Cardiac fibroblast (primary cell): Measurements from ENCODE around the gene ZNHIT6.

Experiments
- DNase-seq, 2 donors: peaks; one replicate each; pipeline versions ENCODE4 v3.0.0 to v3.0.0-alpha.2; 2010; ENCODE audit warnings: low read depth in 2 of 2
- H3K4me3 ChIP-seq, 2 donors: replicated peaks in 1 of 2; 1 replicate in 1 of 2; 2 replicates in 1 of 2; pipeline ENCODE4 v1.5.1; 2011; ENCODE audit warnings: low read depth in 2 of 2, low read length in 2 of 2, mild to moderate bottlenecking in 2 of 2, moderate library complexity in 1 of 2
- TF ChIP-seq, protein P1 (sequence below): IDR thresholded peaks from one replicate; pipeline ENCODE4 v1.5.1; 2011; ENCODE audit warnings: low read depth, mild to moderate bottlenecking, low read length, inconsistent platforms

Gene ZNHIT6, protein sequence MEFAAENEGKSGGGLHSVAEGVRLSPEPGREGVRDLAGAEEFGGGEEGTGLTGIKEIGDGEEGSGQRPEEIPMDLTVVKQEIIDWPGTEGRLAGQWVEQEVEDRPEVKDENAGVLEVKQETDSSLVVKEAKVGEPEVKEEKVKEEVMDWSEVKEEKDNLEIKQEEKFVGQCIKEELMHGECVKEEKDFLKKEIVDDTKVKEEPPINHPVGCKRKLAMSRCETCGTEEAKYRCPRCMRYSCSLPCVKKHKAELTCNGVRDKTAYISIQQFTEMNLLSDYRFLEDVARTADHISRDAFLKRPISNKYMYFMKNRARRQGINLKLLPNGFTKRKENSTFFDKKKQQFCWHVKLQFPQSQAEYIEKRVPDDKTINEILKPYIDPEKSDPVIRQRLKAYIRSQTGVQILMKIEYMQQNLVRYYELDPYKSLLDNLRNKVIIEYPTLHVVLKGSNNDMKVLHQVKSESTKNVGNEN

DNA sequence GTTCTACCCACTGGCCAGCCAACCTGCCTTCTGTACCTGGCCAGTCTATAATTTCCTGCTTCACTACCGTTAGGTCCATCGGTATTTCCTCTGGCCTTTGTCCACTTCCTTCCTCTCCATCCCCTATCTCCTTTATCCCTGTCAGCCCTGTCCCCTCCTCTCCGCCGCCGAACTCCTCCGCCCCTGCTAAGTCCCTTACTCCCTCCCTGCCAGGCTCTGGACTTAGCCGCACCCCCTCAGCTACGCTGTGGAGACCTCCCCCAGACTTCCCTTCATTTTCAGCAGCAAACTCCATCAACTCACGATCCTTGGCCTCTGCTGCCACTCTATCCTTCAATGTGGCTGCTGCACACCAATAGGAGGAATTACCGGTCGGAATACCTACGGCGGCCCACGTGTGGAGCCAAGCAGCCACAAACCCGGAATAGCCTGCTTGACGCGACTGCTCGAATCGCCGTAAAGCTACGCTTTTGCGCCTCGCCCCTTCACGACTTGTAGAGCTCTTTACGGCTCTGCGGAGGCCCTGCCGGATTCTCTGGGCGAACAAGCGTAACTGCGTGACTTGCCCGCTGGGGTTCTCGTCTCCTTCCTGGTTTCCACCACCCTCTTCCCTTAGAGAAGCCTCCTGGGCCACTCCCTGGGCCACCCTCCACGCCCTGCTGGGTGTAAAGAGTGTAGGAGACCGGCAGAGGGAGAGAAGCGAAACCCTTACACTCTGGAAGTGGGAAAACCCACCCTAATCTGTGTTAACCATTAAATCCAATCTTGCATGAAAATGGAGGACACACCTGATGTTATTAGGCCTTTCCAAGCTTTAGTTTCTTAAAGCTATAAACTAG is at the start of gene ZNHIT6:
ZNHIT6 (minus strand) TSS at position 444 of the 839 bp plus-strand sequence; CDS start at position 295, 149 bp downstream.
- TF ChIP-seq, protein P1, sequence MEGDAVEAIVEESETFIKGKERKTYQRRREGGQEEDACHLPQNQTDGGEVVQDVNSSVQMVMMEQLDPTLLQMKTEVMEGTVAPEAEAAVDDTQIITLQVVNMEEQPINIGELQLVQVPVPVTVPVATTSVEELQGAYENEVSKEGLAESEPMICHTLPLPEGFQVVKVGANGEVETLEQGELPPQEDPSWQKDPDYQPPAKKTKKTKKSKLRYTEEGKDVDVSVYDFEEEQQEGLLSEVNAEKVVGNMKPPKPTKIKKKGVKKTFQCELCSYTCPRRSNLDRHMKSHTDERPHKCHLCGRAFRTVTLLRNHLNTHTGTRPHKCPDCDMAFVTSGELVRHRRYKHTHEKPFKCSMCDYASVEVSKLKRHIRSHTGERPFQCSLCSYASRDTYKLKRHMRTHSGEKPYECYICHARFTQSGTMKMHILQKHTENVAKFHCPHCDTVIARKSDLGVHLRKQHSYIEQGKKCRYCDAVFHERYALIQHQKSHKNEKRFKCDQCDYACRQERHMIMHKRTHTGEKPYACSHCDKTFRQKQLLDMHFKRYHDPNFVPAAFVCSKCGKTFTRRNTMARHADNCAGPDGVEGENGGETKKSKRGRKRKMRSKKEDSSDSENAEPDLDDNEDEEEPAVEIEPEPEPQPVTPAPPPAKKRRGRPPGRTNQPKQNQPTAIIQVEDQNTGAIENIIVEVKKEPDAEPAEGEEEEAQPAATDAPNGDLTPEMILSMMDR, result peak; percentile 51
- DNase-seq, result peak; percentile 97 to 98
- H3K4me3 ChIP-seq, result peak within 1 kb of the TSS; percentile 76 to 92

GRCh38 chr1:85756864-85757263 is 48.6 kb upstream of the ZNHIT6 start:
- TF ChIP-seq, protein P1, result no peak
- H3K4me3 ChIP-seq, result no peak overlapping the region
- no peak for DNase-seq

DNA sequence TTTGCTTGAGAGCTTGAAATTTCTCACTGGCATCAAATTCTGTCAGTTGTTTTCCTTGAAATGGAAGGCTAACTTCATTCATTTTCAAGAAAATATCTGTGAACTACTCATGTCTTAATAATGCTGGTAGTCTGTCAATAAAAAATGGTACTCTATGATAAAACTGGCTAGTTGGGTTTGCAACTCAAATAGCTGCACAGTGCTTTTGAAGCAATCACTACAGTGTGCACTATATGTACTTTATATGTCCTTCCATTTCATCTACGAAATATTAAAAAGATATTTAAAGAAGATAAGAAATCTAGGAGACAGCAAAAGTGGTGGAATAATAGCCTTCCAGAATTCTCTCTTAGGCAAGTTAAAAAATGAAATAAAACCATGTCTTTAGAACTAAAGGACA is 39.9 kb upstream of the ZNHIT6 start:
- TF ChIP-seq, protein P1, result no peak
- H3K4me3 ChIP-seq, result no peak overlapping the region
- DNase-seq, result no peak

GRCh38 chr1:85746777-85747176 is 38.5 kb upstream of the ZNHIT6 start:
- H3K4me3 ChIP-seq, result no peak overlapping the region
- DNase-seq, result no peak
- TF ChIP-seq, protein P1, result no peak

DNA sequence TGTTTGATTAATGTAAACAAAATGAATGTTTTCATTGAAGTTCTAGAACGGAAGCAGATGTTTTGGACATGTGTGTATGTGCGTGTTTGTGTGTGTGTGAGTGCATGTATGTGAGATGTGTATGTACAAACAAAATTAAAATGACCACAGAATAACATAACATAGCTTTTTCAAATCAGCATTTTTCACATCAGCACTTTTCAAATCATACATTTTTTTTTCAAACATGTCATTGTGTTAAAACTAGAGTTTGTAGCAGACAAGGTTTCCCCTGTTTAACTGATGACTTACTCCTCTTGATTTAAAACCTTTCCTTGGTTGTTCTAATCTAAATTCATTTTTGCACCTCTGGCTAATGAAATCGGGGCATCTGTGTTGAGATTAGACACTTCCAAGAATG is 35.6 kb upstream of the ZNHIT6 start:
- no peak overlapping the region for H3K4me3 ChIP-seq

GRCh38 chr1:85734931-85735330 is 26.7 kb upstream of the ZNHIT6 start:
- TF ChIP-seq, protein P1, result no peak
- H3K4me3 ChIP-seq, result no peak overlapping the region
- no peak for DNase-seq

More for the DNA sequence above, 35.6 kb upstream of the ZNHIT6 start:
- TF ChIP-seq, protein P1, result no peak
- no peak for DNase-seq
